Common myeloid progenitor, CD34-positive (primary cell): ENCODE data around the gene MEGF11.
"Not testable (repeated sequence)": the region's sequence is repeated elsewhere in the genome, so short reads cannot be mapped to it uniquely, and the experiment has no call there.

Experiments
- CTCF ChIA-PET: fragments of 350-600 bp; sonication (Branson Sonifier 250); formaldehyde crosslinking; loops from one replicate; lab custom pipeline; 2021; ENCODE audit warnings: antibody characterized with exemption; lab: Charles Lee
- POLR2A ChIA-PET: fragments of 350-600 bp; sonication (Branson Sonifier 250); formaldehyde crosslinking; loops from one replicate; lab custom pipeline; 2021; ENCODE audit warnings: antibody characterized with exemption; lab: Charles Lee
- DNase-seq, 3 donors: peaks; one replicate each; pipeline versions ENCODE4 v3.0.0 to v3.0.0-alpha.2; 2013
- H3K27ac ChIP-seq, 2 experiments: 1 replicate in 1 of 2; 2 replicates in 1 of 2; pipeline ENCODE4 v1.7.0; 2013; ENCODE audit warnings: inconsistent platforms in 2 of 2, low read length in 2 of 2, mild to moderate bottlenecking in 2 of 2, low read depth in 1 of 2, moderate library complexity in 1 of 2; ENCODE audit not compliant: severe bottlenecking in 2 of 2, insufficient read depth in 1 of 2, poor library complexity in 1 of 2
- H3K27me3 ChIP-seq, 5 experiments: replicated peaks in 2 of 5; 1 replicate in 3 of 5; 2 replicates in 2 of 5; pipeline versions ENCODE4 v1.6.1 to v1.7.0; 2013; ENCODE audit warnings: low read length in 4 of 5, mild to moderate bottlenecking in 2 of 5, moderate library complexity in 2 of 5, inconsistent platforms in 1 of 5; ENCODE audit not compliant: insufficient read depth in 5 of 5, control insufficient read depth in 4 of 5
- H3K36me3 ChIP-seq, 4 experiments: 1 replicate in 2 of 4; 2 replicates in 2 of 4; pipeline versions ENCODE4 v1.6.1 to v1.7.0; 2013; ENCODE audit warnings: low read length in 3 of 4, control low read depth in 1 of 4, mild to moderate bottlenecking in 1 of 4; ENCODE audit not compliant: control insufficient read depth in 4 of 4, insufficient read depth in 4 of 4
- H3K4me1 ChIP-seq, 4 experiments: 1 replicate in 3 of 4; 2 replicates in 1 of 4; pipeline versions ENCODE4 v1.6.1 to v1.7.1; 2013; ENCODE audit warnings: low read length in 3 of 4, mild to moderate bottlenecking in 3 of 4, control low read depth in 1 of 4, inconsistent platforms in 1 of 4, moderate library complexity in 1 of 4; ENCODE audit not compliant: control insufficient read depth in 4 of 4, insufficient read depth in 4 of 4; ENCODE audit errors: control extremely low read depth in 1 of 4
- H3K4me3 ChIP-seq, 7 experiments: 1 replicate in 4 of 7; 2 replicates in 3 of 7; pipeline versions ENCODE4 v1.5.1 to v1.7.0; 2013; ENCODE audit warnings: mild to moderate bottlenecking in 7 of 7, low read length in 6 of 7, moderate library complexity in 6 of 7, inconsistent platforms in 2 of 7, low read depth in 2 of 7, control low read depth in 1 of 7; ENCODE audit not compliant: insufficient read depth in 4 of 7, control insufficient read depth in 1 of 7; ENCODE audit errors: extremely low read depth in 1 of 7
- H3K9me3 ChIP-seq, 5 experiments: 1 replicate in 4 of 5; 2 replicates in 1 of 5; pipeline versions ENCODE4 v1.6.1 to v1.7.1; 2013; ENCODE audit warnings: low read length in 4 of 5, mild to moderate bottlenecking in 2 of 5, inconsistent platforms in 1 of 5, low read depth in 1 of 5, moderate library complexity in 1 of 5; ENCODE audit not compliant: control insufficient read depth in 4 of 5, insufficient read depth in 2 of 5; ENCODE audit errors: control extremely low read depth in 1 of 5
- WGBS: methylation state at CpG from one replicate; pipeline ENCODE4 v1.1.5; 2013; ENCODE audit not compliant: insufficient coverage; 5-methylcytosine and 5-hydroxymethylcytosine counted together

Gene MEGF11

GRCh38 chr15:65976196-65976595, 277.4 kb downstream of the MEGF11 start:
- H3K36me3 ChIP-seq, H3K9me3 ChIP-seq, H3K4me3 ChIP-seq, POLR2A ChIA-PET, H3K27ac ChIP-seq, DNase-seq, H3K4me1 ChIP-seq: not testable (repeated sequence)
- 100% methylated on average over 4 of the region's 7 CpGs for WGBS
- peaks cover 0 to 26% (median 8%) of the 10 kb centered on the region in 5 experiments for H3K27me3 ChIP-seq
- CTCF ChIA-PET: interaction anchor here (0.7 kb wide), 1 partner anchor 9 kb away, joined by 4 read pairs; no protein-coding TSS in a partner anchor

GRCh38 chr15:65971741-65971995, 281.9 kb downstream of the MEGF11 start:
- CTCF ChIA-PET: no interaction called here
- H3K27ac ChIP-seq: no peak overlapping the region
- POLR2A ChIA-PET: no interaction called here
- H3K4me1 ChIP-seq: no peaks in the 10 kb centered on the region
- peaks cover 0 to 1% (median 0%) of the 10 kb centered on the region in 5 experiments for H3K9me3 ChIP-seq
- no peak overlapping the region for H3K4me3 ChIP-seq
- peaks cover 3 to 62% (median 12%) of the 10 kb centered on the region in 5 experiments for H3K27me3 ChIP-seq
- DNase-seq: no peak
- no peaks in the 10 kb centered on the region for H3K36me3 ChIP-seq

- H3K4me3 ChIP-seq: no peak overlapping the region
- peaks cover 3 to 65% (median 12%) of the 10 kb centered on the region in 5 experiments for H3K27me3 ChIP-seq
- ChIA-PET CTCF (interaction anchor here (0.7 kb wide), 1 partner anchor 194 kb away, joined by 3 read pairs; no protein-coding TSS in a partner anchor), POLR2A (interaction anchor here (0.6 kb wide), 1 partner anchor 208 kb away, joined by 3 read pairs; no protein-coding TSS in a partner anchor)
- H3K36me3 ChIP-seq: no peaks in the 10 kb centered on the region
- no peak for DNase-seq
- no peak overlapping the region for H3K27ac ChIP-seq
- no peaks in the 10 kb centered on the region for H3K4me1 ChIP-seq
- WGBS: 94% methylated on average over 7 of the region's 8 CpGs
- peaks cover 0 to 1% (median 0%) of the 10 kb centered on the region in 5 experiments for H3K9me3 ChIP-seq
Observed at GRCh38 chr15:65970937-65971740, 282.4 kb downstream of the MEGF11 start.

DNA sequence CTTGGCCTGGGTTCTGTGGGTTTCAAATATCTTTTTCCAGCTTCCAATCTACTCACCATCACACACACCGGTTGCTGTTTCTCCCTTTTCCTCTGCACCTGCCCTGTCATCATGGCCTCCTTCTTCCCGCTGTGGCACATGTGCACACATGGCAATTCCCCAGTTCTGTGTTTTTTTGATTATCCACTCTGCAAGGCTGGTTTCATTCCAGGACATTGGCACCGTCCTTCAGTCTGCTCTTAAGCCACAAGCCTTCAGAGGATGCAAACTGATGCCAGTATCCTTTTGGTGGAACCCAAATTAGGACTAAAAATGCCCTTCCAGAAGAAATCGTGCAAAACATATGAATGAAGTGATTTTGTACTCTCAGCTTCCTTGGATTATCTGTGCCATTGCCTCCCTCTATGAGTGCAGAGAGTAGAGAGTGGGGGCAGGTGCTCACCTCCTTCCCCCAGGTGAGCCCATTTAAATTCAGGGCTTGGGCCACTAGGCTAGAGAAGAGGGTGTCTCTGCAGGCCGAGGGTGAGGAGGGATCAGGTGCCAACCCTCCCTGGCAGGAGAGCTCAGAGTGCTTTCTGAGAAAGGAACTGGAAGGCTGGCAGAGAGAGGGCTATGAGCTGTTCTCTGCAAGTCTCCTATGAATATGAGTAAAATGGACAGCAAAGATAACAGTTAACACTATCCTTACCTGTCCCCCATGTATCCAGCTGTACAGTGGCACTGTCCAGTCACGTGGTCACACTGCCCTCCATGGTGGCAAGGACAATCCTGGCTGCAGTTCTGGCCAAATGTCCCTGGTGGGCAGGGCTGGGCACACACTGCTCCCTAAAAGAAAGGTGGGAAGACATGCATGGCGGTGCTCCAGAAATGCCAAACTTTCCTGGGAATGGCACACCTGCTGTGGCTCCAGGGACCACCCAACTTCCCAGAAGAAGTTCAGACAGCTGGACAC, 283.4 kb downstream of the MEGF11 start:
- Histone ChIP-seq H3K36me3 (no peaks in the 10 kb centered on the region), H3K4me3 (no peak overlapping the region), H3K9me3 (peaks cover 0 to 1% (median 0%) of the 10 kb centered on the region in 5 experiments), H3K27me3 (peaks cover 3 to 62% (median 12%) of the 10 kb centered on the region in 5 experiments), H3K4me1 (no peaks in the 10 kb centered on the region), H3K27ac (no peak overlapping the region)
- DNase-seq: no peak
- CTCF ChIA-PET: interaction anchor here (0.7 kb wide), 1 partner anchor 195 kb away, joined by 3 read pairs; no protein-coding TSS in a partner anchor
- WGBS: 91% methylated on average over 7 of the region's 7 CpGs
- POLR2A ChIA-PET: interaction anchor here (0.6 kb wide), 1 partner anchor 209 kb away, joined by 3 read pairs; no protein-coding TSS in a partner anchor

DNA sequence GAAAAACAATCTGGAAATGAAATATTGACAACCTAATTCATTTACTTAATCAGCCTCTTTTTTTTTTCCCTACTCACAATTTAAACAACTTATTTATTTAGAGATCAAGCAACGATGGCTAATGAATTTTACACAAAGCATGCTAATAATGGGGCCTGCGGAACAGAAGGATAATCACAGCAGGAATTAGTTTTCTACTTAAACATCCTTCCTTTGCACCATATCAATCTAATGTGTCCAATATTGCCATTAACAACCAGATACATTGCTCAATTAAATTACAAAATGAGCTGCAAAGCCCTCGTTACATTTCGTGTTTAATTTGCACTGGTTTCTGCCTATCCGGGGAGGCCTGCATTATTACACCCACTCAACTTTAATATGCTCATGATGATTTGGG, 285.0 kb downstream of the MEGF11 start:
- ChIA-PET POLR2A (no interaction called here), CTCF (no interaction called here)
- H3K36me3 ChIP-seq: no peaks in the 10 kb centered on the region
- peaks cover 0 to 3% (median 1%) of the 10 kb centered on the region in 4 experiments for H3K4me1 ChIP-seq
- peaks cover 3 to 52% (median 15%) of the 10 kb centered on the region in 5 experiments for H3K27me3 ChIP-seq
- DNase-seq: no peak
- no peak overlapping the region for H3K4me3 ChIP-seq
- H3K27ac ChIP-seq: no peak overlapping the region
- 100% methylated on average over 3 of the region's 5 CpGs for WGBS
- H3K9me3 ChIP-seq: peaks cover 0 to 1% (median 0%) of the 10 kb centered on the region in 5 experiments

GRCh38 chr15:65964792-65965433, 288.6 kb downstream of the MEGF11 start:
- Histone ChIP-seq H3K27ac (no peak overlapping the region), H3K4me3 (no peak overlapping the region), H3K9me3 (no peaks in the 10 kb centered on the region), H3K4me1 (peaks cover 0 to 3% (median 1%) of the 10 kb centered on the region in 4 experiments), H3K27me3 (peaks cover 0 to 52% (median 11%) of the 10 kb centered on the region in 5 experiments), H3K36me3 (no peaks in the 10 kb centered on the region)
- POLR2A ChIA-PET: no interaction called here
- 95% methylated on average over 13 of the region's 14 CpGs for WGBS
- CTCF ChIA-PET: no interaction called here
- no peak for DNase-seq
